ENCODE measurements around the gene PCAT7.

GRCh38 chr9:94576131-94576530 lies 21.2 kb downstream of the PCAT7 start:
- TF ChIP-seq CTCF (tag by site-specific recombination; IDR thresholded peaks at IDR 0.05): no peak
- TF ChIP-seq ZNF548 (tag by site-specific recombination; IDR thresholded peaks at IDR 0.05): no peak
- no peak for TF ChIP-seq ZNF433 (tag by site-specific recombination; IDR thresholded peaks at IDR 0.05; ENCODE audit: low read depth)
- no peak for TF ChIP-seq ZFP3 (tag by site-specific recombination; IDR thresholded peaks at IDR 0.05; ENCODE audit: low read depth)
- no peak for TF ChIP-seq ZBTB17 (tag by site-specific recombination; IDR thresholded peaks at IDR 0.05)
- no peak for TF ChIP-seq ZNF335 (tag by site-specific recombination; conservative IDR thresholded peaks at IDR 0.05)
- no peak for TF ChIP-seq ZNF639 (tag by site-specific recombination; IDR thresholded peaks at IDR 0.05)
- TF ChIP-seq YY1 (tag by site-specific recombination; IDR thresholded peaks at IDR 0.05): no peak
- TF ChIP-seq TRIM28 (IDR thresholded peaks at IDR 0.05; ENCODE audit: borderline replicate concordance, low read length): no peak
- TF ChIP-seq ZNF76 (tag by site-specific recombination; IDR thresholded peaks at IDR 0.05; ENCODE audit: borderline replicate concordance, low read depth): no peak
- TF ChIP-seq KLF7 (tag by site-specific recombination; IDR thresholded peaks at IDR 0.05; ENCODE audit: borderline replicate concordance): no peak
- no peak for TF ChIP-seq ZEB2 (tag by site-specific recombination; IDR thresholded peaks at IDR 0.05)
- no peak for TF ChIP-seq ZNF391 (tag by site-specific recombination; IDR thresholded peaks at IDR 0.05; ENCODE audit: borderline replicate concordance, low read depth)
- TF ChIP-seq ZFP41 (tag by site-specific recombination; IDR thresholded peaks at IDR 0.05; ENCODE audit: borderline replicate concordance): no peak

Data from HEK293 (cell line).